ENCODE measurements around the gene PROM1.

DNA sequence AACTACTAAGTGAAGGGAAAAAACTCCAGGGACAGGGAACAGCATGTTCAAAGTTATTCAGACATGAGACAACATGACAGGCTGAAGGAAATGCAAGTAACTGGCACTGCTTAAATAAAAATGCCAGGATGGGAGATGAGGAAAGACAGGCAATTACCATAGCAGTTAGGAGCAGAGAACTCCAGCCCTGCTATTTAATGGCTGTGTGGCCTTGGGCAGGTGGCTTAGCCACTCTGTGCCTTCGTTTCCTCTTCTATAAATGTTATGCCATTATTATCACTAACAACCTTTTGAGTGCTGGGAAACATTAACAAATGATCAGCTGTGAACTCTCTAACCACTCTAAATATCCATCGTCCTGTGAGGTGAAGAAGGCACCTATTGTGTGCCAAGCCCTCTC is 32.7 kb downstream of the PROM1 start:
- TF ChIP-seq, protein P1, sequence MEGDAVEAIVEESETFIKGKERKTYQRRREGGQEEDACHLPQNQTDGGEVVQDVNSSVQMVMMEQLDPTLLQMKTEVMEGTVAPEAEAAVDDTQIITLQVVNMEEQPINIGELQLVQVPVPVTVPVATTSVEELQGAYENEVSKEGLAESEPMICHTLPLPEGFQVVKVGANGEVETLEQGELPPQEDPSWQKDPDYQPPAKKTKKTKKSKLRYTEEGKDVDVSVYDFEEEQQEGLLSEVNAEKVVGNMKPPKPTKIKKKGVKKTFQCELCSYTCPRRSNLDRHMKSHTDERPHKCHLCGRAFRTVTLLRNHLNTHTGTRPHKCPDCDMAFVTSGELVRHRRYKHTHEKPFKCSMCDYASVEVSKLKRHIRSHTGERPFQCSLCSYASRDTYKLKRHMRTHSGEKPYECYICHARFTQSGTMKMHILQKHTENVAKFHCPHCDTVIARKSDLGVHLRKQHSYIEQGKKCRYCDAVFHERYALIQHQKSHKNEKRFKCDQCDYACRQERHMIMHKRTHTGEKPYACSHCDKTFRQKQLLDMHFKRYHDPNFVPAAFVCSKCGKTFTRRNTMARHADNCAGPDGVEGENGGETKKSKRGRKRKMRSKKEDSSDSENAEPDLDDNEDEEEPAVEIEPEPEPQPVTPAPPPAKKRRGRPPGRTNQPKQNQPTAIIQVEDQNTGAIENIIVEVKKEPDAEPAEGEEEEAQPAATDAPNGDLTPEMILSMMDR (IDR thresholded peaks at IDR 0.05) = no peak
- TF ChIP-seq POLR2A (IDR thresholded peaks at IDR 0.05) (no peak), POLR2AphosphoS5 (IDR thresholded peaks at IDR 0.05; ENCODE audit: insufficient read depth in 1 of 2, low read depth in 1 of 2) (no peak)
